IPS DF 6.9 (cell line): ENCODE results near the gene HBM.
"Not testable (repeated sequence)": the region's sequence is repeated elsewhere in the genome, so short reads cannot be mapped to it uniquely, and the experiment has no call there.

Experiments
- DNase-seq: peaks from one replicate; pipeline ENCODE4 v3.0.0-alpha.2; 2013; ENCODE audit warnings: low read depth, low spot score
- H3K27ac ChIP-seq: one replicate; pipeline ENCODE4 v1.5.1; 2013; ENCODE audit warnings: low read length, control low read depth
- H3K27me3 ChIP-seq: 2 replicates; pipeline ENCODE4 v1.6.1; 2013; ENCODE audit warnings: mild to moderate bottlenecking, low read length; ENCODE audit not compliant: control insufficient read depth, insufficient read depth
- H3K36me3 ChIP-seq: 2 replicates; pipeline ENCODE4 v1.6.1; 2013; ENCODE audit warnings: low read length; ENCODE audit not compliant: control insufficient read depth, insufficient read depth
- H3K4me1 ChIP-seq: 2 replicates; pipeline ENCODE4 v1.6.1; 2013; ENCODE audit warnings: low read length; ENCODE audit not compliant: control insufficient read depth, insufficient read depth
- H3K4me3 ChIP-seq: 2 replicates; pipeline ENCODE4 v1.5.1; 2013; ENCODE audit warnings: mild to moderate bottlenecking, low read length
- H3K9me3 ChIP-seq: 2 replicates; pipeline ENCODE4 v1.6.1; 2013; ENCODE audit warnings: low read length, inconsistent platforms; ENCODE audit not compliant: control insufficient read depth, insufficient read depth
- WGBS: extraction: QIAGEN DNeasy Blood & Tissue Kit; methylation state at CpG from one replicate; pipeline ENCODE4 v1.1.7; 2013; ENCODE audit warnings: mixed read lengths, missing lambda C conversion rate; ENCODE audit not compliant: insufficient read length, insufficient coverage; 5-methylcytosine and 5-hydroxymethylcytosine counted together

HBM gene

DNA sequence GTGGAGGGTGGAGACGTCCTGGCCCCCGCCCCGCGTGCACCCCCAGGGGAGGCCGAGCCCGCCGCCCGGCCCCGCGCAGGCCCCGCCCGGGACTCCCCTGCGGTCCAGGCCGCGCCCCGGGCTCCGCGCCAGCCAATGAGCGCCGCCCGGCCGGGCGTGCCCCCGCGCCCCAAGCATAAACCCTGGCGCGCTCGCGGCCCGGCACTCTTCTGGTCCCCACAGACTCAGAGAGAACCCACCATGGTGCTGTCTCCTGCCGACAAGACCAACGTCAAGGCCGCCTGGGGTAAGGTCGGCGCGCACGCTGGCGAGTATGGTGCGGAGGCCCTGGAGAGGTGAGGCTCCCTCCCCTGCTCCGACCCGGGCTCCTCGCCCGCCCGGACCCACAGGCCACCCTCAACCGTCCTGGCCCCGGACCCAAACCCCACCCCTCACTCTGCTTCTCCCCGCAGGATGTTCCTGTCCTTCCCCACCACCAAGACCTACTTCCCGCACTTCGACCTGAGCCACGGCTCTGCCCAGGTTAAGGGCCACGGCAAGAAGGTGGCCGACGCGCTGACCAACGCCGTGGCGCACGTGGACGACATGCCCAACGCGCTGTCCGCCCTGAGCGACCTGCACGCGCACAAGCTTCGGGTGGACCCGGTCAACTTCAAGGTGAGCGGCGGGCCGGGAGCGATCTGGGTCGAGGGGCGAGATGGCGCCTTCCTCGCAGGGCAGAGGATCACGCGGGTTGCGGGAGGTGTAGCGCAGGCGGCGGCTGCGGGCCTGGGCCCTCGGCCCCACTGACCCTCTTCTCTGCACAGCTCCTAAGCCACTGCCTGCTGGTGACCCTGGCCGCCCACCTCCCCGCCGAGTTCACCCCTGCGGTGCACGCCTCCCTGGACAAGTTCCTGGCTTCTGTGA lies 11.0 kb downstream of the HBM start, which contains the start of gene HBA1:
Gene HBA1 (plus strand): TSS at position 204 of the 906 bp plus-strand sequence. CDS start 37 bp downstream, at position 241.
- H3K27me3 ChIP-seq, result peaks cover 50% of the 10 kb centered on the region
- not testable (repeated sequence) for H3K27ac ChIP-seq, H3K4me3 ChIP-seq, DNase-seq, H3K36me3 ChIP-seq, H3K9me3 ChIP-seq, H3K4me1 ChIP-seq
- no CpG with 5 or more reads among the region's 88 CpGs for WGBS

DNA sequence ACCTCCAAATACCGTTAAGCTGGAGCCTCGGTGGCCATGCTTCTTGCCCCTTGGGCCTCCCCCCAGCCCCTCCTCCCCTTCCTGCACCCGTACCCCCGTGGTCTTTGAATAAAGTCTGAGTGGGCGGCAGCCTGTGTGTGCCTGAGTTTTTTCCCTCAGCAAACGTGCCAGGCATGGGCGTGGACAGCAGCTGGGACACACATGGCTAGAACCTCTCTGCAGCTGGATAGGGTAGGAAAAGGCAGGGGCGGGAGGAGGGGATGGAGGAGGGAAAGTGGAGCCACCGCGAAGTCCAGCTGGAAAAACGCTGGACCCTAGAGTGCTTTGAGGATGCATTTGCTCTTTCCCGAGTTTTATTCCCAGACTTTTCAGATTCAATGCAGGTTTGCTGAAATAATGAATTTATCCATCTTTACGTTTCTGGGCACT lies 11.6 kb downstream of the HBM start:
- H3K9me3 ChIP-seq, result no peaks in the 10 kb centered on the region
- no peak overlapping the region for H3K27ac ChIP-seq
- H3K4me3 ChIP-seq, result no peak overlapping the region
- peaks cover 4% of the 10 kb centered on the region; the same call in 1 of the 2 replicates for H3K4me1 ChIP-seq
- peaks cover 48% of the 10 kb centered on the region for H3K27me3 ChIP-seq
- no CpG with 5 or more reads among the region's 13 CpGs for WGBS
- no peak for DNase-seq
- peaks cover 3% of the 10 kb centered on the region; the same call in 1 of the 2 replicates for H3K36me3 ChIP-seq

DNA sequence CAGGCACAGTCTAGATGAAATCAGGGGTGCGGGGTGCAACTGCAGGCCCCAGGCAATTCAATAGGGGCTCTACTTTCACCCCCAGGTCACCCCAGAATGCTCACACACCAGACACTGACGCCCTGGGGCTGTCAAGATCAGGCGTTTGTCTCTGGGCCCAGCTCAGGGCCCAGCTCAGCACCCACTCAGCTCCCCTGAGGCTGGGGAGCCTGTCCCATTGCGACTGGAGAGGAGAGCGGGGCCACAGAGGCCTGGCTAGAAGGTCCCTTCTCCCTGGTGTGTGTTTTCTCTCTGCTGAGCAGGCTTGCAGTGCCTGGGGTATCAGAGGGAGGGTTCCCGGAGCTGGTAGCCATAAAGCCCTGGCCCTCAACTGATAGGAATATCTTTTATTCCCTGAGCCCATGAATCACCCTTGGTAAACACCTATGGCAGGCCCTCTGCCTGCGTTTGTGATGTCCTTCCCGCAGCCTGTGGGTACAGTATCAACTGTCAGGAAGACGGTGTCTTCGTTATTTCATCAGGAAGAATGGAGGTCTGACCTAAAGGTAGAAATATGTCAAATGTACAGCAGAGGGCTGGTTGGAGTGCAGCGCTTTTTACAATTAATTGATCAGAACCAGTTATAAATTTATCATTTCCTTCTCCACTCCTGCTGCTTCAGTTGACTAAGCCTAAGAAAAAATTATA lies 12.3 kb downstream of the HBM start:
- DNase-seq, result no peak
- no peak overlapping the region for H3K4me3 ChIP-seq
- peaks cover 3% of the 10 kb centered on the region; the same call in 1 of the 2 replicates for H3K36me3 ChIP-seq
- no peaks in the 10 kb centered on the region for H3K9me3 ChIP-seq
- H3K27ac ChIP-seq, result no peak overlapping the region
- peaks cover 4% of the 10 kb centered on the region; the same call in 1 of the 2 replicates for H3K4me1 ChIP-seq
- peaks cover 48% of the 10 kb centered on the region for H3K27me3 ChIP-seq
- no CpG with 5 or more reads among the region's 11 CpGs for WGBS

DNA sequence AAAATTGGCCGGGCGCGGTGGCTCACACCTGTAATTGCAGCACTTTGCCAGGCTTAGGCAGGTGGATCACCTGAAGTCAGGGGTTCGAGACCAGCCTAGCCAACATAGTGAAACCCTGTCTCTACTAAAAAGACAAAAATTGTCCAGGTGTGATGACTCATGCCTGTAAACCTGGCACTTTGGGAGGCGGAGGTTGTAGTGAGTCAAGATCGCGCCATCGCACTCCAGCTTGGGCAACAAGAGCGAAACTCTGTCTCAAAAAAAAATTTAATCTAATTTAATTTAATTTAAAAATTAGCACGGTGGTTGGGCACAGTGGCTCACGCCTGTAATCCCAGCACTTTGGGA lies 12.9 kb downstream of the HBM start:
- no CpG with 5 or more reads among the region's 11 CpGs for WGBS
- Histone ChIP-seq H3K36me3 (peaks cover 3% of the 10 kb centered on the region; the same call in 1 of the 2 replicates), H3K4me1 (peaks cover 4% of the 10 kb centered on the region; the same call in 1 of the 2 replicates), H3K27me3 (peaks cover 46% of the 10 kb centered on the region), H3K9me3 (no peaks in the 10 kb centered on the region), H3K4me3 (no peak overlapping the region), H3K27ac (no peak overlapping the region)
- DNase-seq, result no peak

DNA sequence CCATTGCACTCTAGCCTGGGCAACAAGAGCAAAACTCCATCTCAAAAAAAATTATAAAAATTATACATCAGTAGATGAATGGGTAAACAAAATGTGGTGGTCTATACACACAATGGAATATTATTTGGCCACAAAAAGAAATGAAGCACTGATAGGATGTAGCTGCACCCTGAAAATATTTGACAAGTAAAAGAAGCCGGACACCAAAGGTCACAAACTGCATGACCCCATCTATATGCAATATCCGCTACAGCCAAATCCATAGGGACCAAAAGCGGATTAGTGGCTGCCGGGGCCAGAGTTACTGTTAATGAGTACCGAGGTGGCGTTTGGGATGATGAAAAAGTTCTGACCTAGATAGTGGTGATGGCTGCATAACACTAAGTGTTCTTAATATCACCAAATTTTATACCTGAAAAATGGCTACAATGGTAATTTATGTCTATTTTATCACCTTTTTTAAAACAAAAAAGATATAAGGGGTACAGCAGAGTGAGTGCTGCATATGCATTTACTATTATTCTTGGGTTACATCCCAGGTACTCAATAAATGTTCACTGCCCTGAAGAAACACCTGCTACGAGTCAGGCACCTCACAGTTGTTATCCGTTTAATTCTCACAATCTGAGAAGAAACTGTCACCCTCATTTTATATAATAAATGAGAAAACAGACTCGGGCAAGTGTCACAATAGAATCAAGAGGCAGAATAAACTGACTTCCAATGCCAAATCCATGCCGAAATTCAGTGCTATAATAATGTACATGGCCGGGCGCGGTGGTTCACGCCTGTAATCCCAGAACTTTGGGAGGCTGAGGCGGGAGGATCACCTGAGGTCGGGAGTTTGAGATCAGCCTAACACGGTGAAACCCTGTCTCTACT lies 13.7 kb downstream of the HBM start:
- no peaks in the 10 kb centered on the region for H3K9me3 ChIP-seq
- no peak overlapping the region for H3K4me3 ChIP-seq
- WGBS, result no CpG with 5 or more reads among the region's 17 CpGs
- no peak for DNase-seq
- peaks cover 3% of the 10 kb centered on the region; the same call in 1 of the 2 replicates for H3K4me1 ChIP-seq
- H3K27me3 ChIP-seq, result peaks cover 43% of the 10 kb centered on the region
- H3K27ac ChIP-seq, result no peak overlapping the region
- no peaks in the 10 kb centered on the region; the same call in 1 of the 2 replicates for H3K36me3 ChIP-seq

DNA sequence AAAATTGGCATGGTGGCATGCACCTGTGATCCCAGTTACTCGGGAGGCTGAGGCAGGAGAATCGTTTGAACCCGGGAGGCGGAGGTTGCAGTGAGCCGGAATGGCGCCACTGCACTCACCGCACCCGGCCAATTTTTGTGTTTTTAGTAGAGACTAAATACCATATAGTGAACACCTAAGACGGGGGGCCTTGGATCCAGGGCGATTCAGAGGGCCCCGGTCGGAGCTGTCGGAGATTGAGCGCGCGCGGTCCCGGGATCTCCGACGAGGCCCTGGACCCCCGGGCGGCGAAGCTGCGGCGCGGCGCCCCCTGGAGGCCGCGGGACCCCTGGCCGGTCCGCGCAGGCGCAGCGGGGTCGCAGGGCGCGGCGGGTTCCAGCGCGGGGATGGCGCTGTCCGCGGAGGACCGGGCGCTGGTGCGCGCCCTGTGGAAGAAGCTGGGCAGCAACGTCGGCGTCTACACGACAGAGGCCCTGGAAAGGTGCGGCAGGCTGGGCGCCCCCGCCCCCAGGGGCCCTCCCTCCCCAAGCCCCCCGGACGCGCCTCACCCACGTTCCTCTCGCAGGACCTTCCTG lies 14.4 kb downstream of the HBM start, which contains the start of gene HBQ1:
Gene HBQ1 (plus strand): TSS at position 359 of the 575 bp plus-strand sequence. CDS start 28 bp downstream, at position 387.
- Histone ChIP-seq H3K27me3 (peaks cover 36% of the 10 kb centered on the region), H3K27ac (no peak within 1 kb of the TSS), H3K36me3 (no peaks in the 10 kb centered on the region; the same call in 1 of the 2 replicates), H3K9me3 (no peaks in the 10 kb centered on the region), H3K4me3 (peak within 1 kb of the TSS; percentile 12; the same call in 1 of the 2 replicates), H3K4me1 (peaks cover 3% of the 10 kb centered on the region; the same call in 1 of the 2 replicates)
- WGBS, result no CpG with 5 or more reads among the region's 59 CpGs
- no peak for DNase-seq

DNA sequence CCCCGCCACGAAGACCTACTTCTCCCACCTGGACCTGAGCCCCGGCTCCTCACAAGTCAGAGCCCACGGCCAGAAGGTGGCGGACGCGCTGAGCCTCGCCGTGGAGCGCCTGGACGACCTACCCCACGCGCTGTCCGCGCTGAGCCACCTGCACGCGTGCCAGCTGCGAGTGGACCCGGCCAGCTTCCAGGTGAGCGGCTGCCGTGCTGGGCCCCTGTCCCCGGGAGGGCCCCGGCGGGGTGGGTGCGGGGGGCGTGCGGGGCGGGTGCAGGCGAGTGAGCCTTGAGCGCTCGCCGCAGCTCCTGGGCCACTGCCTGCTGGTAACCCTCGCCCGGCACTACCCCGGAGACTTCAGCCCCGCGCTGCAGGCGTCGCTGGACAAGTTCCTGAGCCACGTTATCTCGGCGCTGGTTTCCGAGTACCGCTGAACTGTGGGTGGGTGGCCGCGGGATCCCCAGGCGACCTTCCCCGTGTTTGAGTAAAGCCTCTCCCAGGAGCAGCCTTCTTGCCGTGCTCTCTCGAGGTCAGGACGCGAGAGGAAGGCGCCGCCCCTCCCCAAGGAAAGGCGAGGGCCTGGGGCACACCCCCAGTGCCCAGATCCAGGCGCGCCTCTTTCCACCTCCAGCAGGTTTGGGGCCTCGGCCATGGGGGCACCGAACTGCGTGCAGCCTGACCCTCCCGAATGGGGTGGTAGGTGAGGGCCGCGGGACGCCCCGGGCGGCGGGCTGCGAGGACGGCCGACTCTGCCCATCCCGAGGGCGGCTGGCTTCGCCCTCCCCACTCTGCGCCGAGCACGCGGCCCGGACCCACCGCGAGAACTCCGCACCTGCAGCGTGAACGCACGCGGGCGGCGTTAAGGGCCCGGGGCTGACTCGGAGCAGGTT lies 15.1 kb downstream of the HBM start:
- H3K36me3 ChIP-seq, result no peaks in the 10 kb centered on the region; the same call in 1 of the 2 replicates
- H3K27ac ChIP-seq, result no peak overlapping the region
- no CpG with 5 or more reads among the region's 89 CpGs for WGBS
- peaks cover 30% of the 10 kb centered on the region for H3K27me3 ChIP-seq
- H3K9me3 ChIP-seq, result no peaks in the 10 kb centered on the region
- DNase-seq, result peak; percentile 71
- H3K4me1 ChIP-seq, result peaks cover 3% of the 10 kb centered on the region; the same call in 1 of the 2 replicates
- peak overlapping the region; percentile 12; the same call in 1 of the 2 replicates for H3K4me3 ChIP-seq

DNA sequence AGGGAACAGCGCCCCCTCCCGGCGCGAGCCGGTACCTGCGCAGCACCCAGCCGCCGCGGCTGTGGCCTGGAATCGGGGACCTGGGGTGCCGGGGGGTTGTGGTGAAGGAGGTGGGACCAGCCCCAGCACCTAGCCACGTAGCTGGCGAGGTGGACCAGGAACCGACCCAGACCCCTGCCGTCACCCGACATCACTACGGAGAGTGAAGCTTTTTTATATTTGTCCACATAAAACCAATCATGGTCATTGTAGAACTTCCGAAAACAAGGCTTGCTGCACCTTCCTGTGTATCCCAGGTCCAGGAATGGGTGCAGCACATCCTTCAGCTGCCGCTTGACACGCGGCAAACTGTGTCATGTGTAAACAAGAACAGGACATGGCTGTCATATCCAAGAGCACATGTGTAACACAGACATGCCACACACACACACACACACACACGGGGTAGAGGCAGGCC lies 15.8 kb downstream of the HBM start:
- H3K27ac ChIP-seq, result no peak overlapping the region
- no CpG with 5 or more reads among the region's 22 CpGs for WGBS
- H3K9me3 ChIP-seq, result no peaks in the 10 kb centered on the region
- H3K4me3 ChIP-seq, result no peak overlapping the region
- DNase-seq, result no peak
- H3K27me3 ChIP-seq, result peaks cover 28% of the 10 kb centered on the region
- no peaks in the 10 kb centered on the region; the same call in 1 of the 2 replicates for H3K36me3 ChIP-seq
- H3K4me1 ChIP-seq, result peaks cover 3% of the 10 kb centered on the region; the same call in 1 of the 2 replicates

DNA sequence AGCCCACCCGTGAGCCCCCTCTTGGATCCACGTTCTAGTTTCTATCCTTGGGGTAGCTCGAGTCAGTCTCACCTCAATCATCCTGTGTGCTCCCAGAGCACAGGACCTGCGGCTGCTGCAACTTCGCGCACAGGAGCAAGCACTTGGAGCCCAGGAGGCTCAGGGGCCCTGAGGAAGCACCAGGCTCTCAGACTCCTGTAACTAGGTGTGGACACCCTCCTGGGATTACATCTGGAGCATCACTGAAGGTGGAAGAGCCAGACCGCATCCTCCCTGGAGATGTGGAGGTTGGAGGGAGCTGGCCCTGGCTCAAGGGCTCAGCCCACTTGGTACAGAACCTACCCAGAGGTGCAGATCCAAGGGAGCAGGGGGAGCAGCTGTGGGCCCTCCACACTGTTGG lies 17.2 kb downstream of the HBM start:
- no CpG with 5 or more reads among the region's 7 CpGs for WGBS
- Histone ChIP-seq H3K9me3 (no peaks in the 10 kb centered on the region), H3K27ac (no peak overlapping the region), H3K27me3 (peaks cover 17% of the 10 kb centered on the region), H3K4me3 (no peak overlapping the region), H3K4me1 (peaks cover 3% of the 10 kb centered on the region; the same call in 1 of the 2 replicates), H3K36me3 (peaks cover 4% of the 10 kb centered on the region)
- no peak for DNase-seq
